ENCODE data around the gene HOXC5. TPM values are rescaled to one million over a fixed set of nuclear protein-coding genes. Genes with fewer than 3 reads are reported as not detected.
A peak's percentile ranks its signal among the peaks of the same experiment; 100 is the strongest.

The HOXC5 gene
- total RNA-seq, 1 donor from 2014 or later, result 3.8 TPM

- H3K4me1 Mint-ChIP-seq, result no peaks in the 10 kb centered on the region
- TF ChIP-seq CTCF (conservative IDR thresholded peaks at IDR 0.05), result no peak
- no peak for DNase-seq (ENCODE audit: low read depth, low spot score)
- H3K9me3 Mint-ChIP-seq, result no peaks in the 10 kb centered on the region
- H3K27me3 Mint-ChIP-seq (ENCODE audit: low read depth), result peaks cover 100% of the 10 kb centered on the region
- no peak overlapping the region for H3K27ac Mint-ChIP-seq (ENCODE audit: unreplicated experiment)
- H3K36me3 Mint-ChIP-seq (ENCODE audit: low read depth), result no peaks in the 10 kb centered on the region
- peak overlapping the region; percentile 68 for H3K4me3 Mint-ChIP-seq
These were observed 12.6 kb downstream of the HOXC5 start for GRCh38 chr12:54045401-54045800.

GRCh38 chr12:54045868-54046521 lies 13.1 kb downstream of the HOXC5 start:
- no peak for TF ChIP-seq CTCF (conservative IDR thresholded peaks at IDR 0.05)
- peak overlapping the region; percentile 68 for H3K4me3 Mint-ChIP-seq
- no peaks in the 10 kb centered on the region for H3K4me1 Mint-ChIP-seq
- H3K9me3 Mint-ChIP-seq, result no peaks in the 10 kb centered on the region
- no peak overlapping the region for H3K27ac Mint-ChIP-seq (ENCODE audit: unreplicated experiment)
- peaks cover 100% of the 10 kb centered on the region for H3K27me3 Mint-ChIP-seq (ENCODE audit: low read depth)
- no peaks in the 10 kb centered on the region for H3K36me3 Mint-ChIP-seq (ENCODE audit: low read depth)
- no peak for DNase-seq (ENCODE audit: low read depth, low spot score)

- Mint-ChIP-seq H3K4me1 (no peaks in the 10 kb centered on the region), H3K27ac (ENCODE audit: unreplicated experiment) (peak overlapping the region; percentile 58), H3K27me3 (ENCODE audit: low read depth) (peaks cover 100% of the 10 kb centered on the region), H3K4me3 (peak overlapping the region; percentile 45), H3K36me3 (ENCODE audit: low read depth) (no peaks in the 10 kb centered on the region), H3K9me3 (no peaks in the 10 kb centered on the region)
- no peak for DNase-seq (ENCODE audit: low read depth, low spot score)
- TF ChIP-seq CTCF (conservative IDR thresholded peaks at IDR 0.05), result no peak
These were observed 13.9 kb downstream of the HOXC5 start for GRCh38 chr12:54046809-54047159.

- Mint-ChIP-seq H3K4me3 (peak overlapping the region; percentile 48), H3K9me3 (no peaks in the 10 kb centered on the region), H3K27me3 (ENCODE audit: low read depth) (peaks cover 100% of the 10 kb centered on the region), H3K27ac (ENCODE audit: unreplicated experiment) (peak overlapping the region; percentile 58), H3K4me1 (no peaks in the 10 kb centered on the region), H3K36me3 (ENCODE audit: low read depth) (no peaks in the 10 kb centered on the region)
- no peak for TF ChIP-seq CTCF (conservative IDR thresholded peaks at IDR 0.05)
- no peak for DNase-seq (ENCODE audit: low read depth, low spot score)
These were observed 14.5 kb downstream of the HOXC5 start for GRCh38 chr12:54047160-54047963.

- Mint-ChIP-seq H3K27ac (ENCODE audit: unreplicated experiment) (no peak overlapping the region), H3K36me3 (ENCODE audit: low read depth) (no peaks in the 10 kb centered on the region), H3K4me3 (peak overlapping the region; percentile 48), H3K4me1 (no peaks in the 10 kb centered on the region), H3K27me3 (ENCODE audit: low read depth) (peaks cover 100% of the 10 kb centered on the region), H3K9me3 (no peaks in the 10 kb centered on the region)
- no peak for TF ChIP-seq CTCF (conservative IDR thresholded peaks at IDR 0.05)
- DNase-seq (ENCODE audit: low read depth, low spot score), result no peak
These were observed 15.1 kb downstream of the HOXC5 start for GRCh38 chr12:54047964-54048303.
